GM11168 (cell line): ENCODE measurements around the gene FAM3A.

ENCODE experiments used
- in situ Hi-C: fragments of 300-500 bp; cut with MboI; formaldehyde crosslinking; loops from one replicate; pipeline ENCODE4 v1.12.0; 2022; ENCODE audit warnings: low sequenced_read_pairs; ENCODE audit not compliant: unreplicated experiment

Gene FAM3A

GRCh38 chrX:154484255-154485149, 31.5 kb downstream of the FAM3A start:
- in situ Hi-C loops: no loop called here

GRCh38 chrX:154483325-154483724, 32.7 kb downstream of the FAM3A start:
- in situ Hi-C loops: no loop called here

DNA sequence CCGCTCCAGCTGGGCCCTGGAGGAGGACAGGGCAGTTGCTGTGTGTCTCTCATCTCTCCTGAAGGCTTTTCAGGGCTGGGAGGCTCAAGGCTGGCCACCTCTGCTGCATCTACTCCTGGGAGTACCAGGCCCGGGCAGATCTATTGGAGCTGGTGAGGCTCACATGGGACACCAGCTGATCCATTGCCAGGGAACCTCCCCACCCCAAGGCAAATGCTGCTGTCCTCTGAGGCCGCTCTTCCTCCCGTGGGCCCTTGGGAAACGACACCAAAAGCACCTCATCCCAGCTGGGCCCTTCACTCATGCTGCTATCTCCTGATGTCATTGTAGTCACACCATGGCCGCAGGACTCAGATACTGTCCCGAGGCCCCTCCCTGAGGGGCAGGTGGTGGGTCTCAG, 33.2 kb downstream of the FAM3A start:
- in situ Hi-C loops: no loop called here

DNA sequence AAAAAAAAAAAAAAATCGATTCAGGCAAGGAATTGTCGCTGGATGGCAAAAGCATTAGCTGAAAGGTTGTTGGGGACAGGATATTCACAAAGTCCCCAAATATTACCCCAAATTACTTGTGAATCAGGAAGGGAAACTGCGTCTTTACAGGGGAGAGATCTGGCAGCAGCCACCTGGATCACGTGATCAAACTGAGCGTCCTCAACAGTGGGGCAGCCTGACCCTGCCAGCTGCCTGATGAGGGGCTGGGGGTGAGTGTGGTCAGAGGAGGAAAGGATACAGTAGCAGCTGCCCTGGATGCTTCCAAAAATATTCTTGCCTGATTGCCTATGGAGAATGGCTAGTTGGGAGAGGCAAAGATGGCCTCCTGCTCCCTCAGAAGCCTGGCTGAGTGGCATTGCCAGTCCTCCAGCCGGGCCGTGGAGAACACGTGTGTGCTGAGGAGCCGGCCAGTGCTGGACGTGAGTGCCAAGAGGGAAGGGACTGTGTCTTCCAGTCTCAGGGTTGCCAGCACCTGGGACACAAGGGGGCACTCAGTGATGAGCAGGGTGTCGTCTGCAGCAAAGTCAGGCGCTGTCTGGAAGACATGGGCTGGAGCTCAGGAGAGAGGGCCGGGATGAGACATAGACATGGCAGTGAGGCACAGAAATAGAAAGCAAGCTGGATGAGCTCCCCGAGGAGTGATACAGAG, 34.0 kb downstream of the FAM3A start:
- in situ Hi-C loops: no loop called here

- in situ Hi-C loops: no loop called here
These were observed 34.8 kb downstream of the FAM3A start for GRCh38 chrX:154481195-154481594.

- in situ Hi-C loops: no loop called here
These were observed 37.1 kb downstream of the FAM3A start, which contains the start of gene LAGE3 for GRCh38 chrX:154478728-154479622. LAGE3 (minus strand) TSS chrX:154479281; CDS start chrX:154478915, 366 bp downstream.

DNA sequence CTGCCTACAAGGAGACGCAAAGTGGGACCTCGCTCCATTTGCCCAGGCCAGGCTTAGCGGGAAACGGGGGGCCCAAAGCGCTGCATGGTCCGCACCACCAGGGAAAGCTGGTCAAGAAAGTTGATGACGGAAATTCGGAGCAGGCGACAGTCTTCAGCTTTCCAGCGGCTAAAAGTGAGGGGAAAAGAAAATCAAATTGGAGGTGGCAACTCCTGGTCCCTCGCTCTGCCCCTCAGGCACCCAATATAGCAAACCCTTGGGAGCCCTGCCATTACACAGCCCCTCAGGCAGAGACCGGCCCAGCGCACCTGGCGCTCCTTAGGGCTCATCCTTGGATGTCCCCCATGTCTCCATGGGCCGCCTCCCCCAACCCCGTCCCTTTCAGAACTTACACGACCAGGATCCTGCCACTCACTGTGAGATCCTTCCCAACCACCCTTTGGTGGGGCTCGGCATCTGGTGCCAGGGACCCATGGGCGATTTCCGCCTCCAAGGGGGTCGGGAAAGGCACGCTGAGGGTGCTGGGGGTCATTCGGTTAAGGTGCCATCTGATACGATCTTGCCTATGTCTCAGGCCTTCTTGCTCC, 38.0 kb downstream of the FAM3A start:
- in situ Hi-C loops: no loop called here

- in situ Hi-C loops: no loop called here
These were observed 39.2 kb downstream of the FAM3A start for GRCh38 chrX:154476821-154477220.

GRCh38 chrX:154473683-154474082, 42.3 kb downstream of the FAM3A start:
- in situ Hi-C loops: no loop called here

GRCh38 chrX:154472685-154473632, 43.1 kb downstream of the FAM3A start:
- in situ Hi-C loops: no loop called here

- in situ Hi-C loops: no loop called here
These were observed 44.0 kb downstream of the FAM3A start for GRCh38 chrX:154471839-154472684.

GRCh38 chrX:154470914-154471568, 45.0 kb downstream of the FAM3A start:
- in situ Hi-C loops: no loop called here

DNA sequence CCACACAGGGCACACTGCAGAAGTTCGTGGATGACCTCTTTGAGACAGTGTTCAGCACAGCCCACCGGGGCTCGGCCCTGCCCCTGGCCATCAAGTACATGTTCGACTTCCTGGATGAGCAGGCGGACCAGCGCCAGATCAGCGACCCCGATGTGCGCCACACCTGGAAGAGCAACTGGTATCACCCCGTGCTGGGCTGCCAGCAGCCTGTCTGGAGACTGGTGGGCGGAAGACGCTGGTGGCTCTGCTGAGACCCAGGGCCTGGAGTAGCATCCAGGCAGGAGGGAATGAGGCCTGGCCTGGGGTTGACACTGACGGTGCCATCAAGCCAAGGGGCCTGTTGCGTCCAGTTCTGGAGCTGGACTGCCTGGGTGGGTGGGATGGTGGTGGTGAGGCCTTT, 45.6 kb downstream of the FAM3A start:
- in situ Hi-C loops: no loop called here

- in situ Hi-C loops: no loop called here
These were observed 46.2 kb downstream of the FAM3A start for GRCh38 chrX:154469880-154470279.

DNA sequence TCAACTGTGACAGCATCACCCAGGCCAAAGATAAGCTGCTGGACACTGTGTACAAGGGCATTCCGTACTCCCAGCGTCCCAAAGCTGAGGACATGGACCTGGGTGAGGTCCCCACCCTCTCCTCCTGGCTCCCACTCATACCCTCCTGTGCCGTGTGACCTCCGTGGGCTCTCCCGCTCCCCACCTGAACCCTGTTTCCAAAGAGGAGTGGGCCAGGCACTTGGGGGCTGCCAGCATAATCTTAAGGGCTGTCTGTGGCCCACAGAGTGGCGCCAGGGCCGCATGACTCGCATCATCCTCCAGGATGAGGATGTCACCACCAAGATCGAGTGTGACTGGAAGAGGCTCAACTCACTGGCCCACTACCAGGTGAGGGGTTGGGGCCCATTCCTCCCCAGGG, 46.9 kb downstream of the FAM3A start:
- in situ Hi-C loops: no loop called here

- in situ Hi-C loops: no loop called here
These were observed 47.8 kb downstream of the FAM3A start for GRCh38 chrX:154468217-154468616.

DNA sequence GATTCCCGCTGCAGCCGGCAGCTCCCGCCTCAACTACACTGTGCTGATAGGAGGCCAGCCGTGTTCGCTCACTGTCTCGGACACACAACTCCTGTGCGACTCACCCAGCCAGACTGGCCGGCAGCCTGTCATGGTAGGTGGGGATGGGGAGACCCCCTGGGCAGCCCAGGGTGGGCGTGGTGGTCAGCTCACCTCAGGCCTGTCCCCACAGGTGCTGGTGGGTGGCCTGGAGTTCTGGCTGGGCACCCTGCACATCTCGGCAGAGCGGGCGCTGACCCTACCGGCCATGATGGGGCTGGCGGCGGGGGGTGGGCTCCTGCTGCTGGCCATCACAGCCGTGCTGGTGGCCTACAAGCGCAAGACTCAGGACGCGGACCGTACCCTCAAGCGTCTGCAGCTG, 48.5 kb downstream of the FAM3A start:
- in situ Hi-C loops: no loop called here

DNA sequence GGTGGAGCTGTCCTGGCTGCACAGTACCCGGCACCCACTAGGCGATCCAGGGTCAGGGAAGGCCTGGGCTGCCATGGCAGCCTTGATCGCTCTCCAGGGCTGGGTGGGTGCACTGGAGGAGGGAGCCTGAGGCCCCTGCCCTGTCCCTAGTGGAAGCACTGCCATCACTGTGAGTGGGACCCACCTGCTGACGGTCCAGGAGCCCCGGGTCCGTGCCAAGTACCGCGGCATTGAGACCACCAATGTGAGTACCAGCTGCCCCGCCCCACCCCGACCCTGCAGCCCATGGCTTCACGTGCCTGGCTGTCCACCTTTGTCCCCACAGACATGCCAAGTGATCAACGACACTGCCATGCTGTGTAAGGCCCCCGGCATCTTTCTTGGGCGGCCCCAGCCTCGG, 49.1 kb downstream of the FAM3A start:
- in situ Hi-C loops: no loop called here
